OCI-M2 (cell line): ENCODE data around the gene PARP3.
"Not testable (repeated sequence)": the region's sequence is repeated elsewhere in the genome, so short reads cannot be mapped to it uniquely, and the experiment has no call there.

Experiments used
- DNase-seq: peaks from one replicate; lab custom pipeline; 2025; ENCODE audit not compliant: unreplicated experiment; lab: John Stamatoyannopoulos, UW

The PARP3 gene

DNA sequence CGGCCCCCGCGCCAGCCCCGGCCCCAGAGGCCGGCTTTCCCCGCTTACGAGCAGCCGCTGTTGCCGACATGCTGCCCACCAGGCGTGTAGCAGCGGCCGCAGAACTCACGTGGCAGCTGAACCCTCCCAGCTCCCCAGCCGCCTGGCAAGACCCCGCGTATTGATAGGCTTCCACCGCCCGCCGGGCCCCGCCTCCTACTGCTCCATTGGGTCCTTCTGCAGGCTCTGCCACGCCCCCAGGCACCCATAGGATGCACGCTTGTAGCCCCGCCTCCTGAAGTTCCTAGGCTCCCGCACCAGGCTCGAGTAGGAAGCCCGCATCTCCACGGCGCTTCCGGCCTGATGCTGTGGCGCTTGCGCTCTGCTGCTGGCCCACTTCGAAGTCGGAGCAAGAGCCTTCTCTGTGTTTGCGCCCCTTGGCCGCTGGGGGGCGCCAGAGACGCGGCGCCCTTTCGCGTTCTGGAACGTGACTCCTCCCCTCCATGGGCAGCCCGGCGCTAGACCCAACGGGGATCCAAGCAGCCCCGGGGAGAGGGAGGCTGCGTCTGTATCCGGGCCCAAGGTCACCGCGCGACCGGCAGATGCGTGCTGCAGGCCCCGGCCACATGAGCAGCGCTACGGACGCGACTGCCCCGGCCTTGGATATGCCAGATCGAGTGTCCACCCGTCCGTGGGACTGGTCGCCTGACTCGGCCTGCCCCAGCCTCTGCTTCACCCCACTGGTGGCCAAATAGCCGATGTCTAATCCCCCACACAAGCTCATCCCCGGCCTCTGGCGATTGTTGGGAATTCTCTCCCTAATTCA is at the start of gene PARP3, which contains the start of gene RRP9:
TSS of gene PARP3 (plus strand) at position 566 of the 805 bp plus-strand sequence. CDS start 993 bp downstream, outside the sequence.
TSS of gene RRP9 (minus strand) at position 107 of the 805 bp plus-strand sequence. CDS start at position 70, 37 bp downstream.
- DNase-seq = peak; percentile 94

DNA sequence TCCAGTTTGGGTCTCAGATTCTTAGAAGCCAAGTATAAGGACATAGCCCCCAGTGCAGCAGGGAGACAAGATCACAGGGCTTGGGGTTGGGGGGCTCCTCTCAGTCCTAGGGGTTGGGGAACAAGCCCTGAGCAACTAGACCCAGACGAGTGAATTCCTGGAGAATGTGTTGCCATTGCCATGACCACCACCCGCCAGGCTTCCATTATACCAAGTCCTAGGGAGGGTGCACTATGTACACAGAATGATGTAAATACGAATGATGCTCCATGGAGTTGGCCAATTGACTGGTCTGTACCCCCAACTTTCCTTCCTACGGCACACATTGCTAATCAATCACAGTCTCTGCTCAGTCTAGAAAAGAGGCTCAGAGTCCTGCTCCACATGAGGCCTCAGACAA is 47.8 kb upstream of the PARP3 start:
- DNase-seq = no peak

DNA sequence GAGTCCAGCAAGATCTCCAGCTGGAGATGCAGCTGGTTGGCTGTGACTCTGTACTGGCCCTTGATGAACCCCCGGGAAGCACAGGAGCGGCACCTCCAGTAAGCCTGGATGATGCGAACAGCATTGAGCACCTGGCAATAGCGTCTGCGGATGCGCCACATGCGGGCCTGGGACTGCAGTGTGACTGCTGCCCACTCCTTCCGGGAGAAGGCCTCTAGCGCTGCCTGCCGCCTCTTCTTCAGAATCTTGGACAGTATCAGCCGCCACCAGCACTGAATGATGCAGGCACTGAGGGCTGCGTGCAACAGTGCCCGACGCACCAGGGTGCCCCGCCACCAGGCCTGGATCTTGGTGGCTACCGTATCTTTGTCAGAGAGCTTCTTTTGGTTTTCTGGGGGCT is 47.2 kb upstream of the PARP3 start:
- DNase-seq = no peak

DNA sequence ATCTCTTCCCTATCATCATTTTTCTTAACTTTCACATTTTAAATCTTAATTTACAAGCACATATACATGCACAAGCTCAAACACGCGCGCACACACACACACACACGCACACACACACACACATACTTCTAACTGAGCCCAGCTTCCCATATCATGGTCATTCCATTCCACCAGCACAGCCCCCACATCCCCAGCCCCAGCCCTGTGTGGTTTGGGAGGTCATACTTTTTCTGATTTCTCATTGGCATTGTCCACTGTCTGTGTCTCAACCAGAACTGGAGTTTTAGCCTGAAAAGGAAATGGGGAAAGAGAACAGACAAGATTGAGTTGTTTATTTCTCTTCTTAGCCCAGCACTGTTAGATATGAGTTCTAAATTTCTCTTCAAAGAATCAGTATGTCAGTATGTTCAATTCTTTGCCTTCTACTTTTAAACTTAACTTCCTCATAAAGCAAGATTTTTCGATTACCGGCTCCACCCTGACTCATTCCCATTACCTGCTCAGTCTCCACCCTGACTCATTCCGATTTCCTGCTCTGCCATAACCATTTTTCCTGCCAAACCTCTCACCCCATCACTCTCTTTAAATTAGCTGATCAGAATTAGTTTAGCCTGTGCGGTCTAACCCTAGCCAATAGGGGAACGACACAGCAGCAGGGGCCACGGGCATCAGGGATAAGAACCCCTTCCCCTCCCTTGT is 45.4 kb upstream of the PARP3 start:
- DNase-seq = no peak

DNA sequence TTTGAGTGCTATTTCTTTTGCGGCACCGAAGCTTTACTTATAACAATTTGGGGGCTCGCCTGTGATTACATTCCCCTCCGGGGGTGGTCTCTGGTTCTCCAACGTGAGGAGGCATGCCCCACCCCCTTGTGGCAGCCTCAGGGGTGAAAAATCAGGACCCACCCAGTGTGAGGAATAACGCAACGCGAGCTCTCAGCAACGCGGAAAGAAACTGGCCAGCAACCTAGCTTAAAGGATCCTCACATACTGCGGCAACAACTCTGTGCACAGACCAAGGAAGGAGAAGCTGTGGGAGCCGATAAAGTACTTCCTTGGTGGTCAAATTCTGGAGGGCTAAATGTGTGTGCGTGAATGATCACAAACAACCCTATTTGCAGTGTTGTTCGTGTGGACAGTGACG is 44.8 kb upstream of the PARP3 start:
- no peak for DNase-seq

DNA sequence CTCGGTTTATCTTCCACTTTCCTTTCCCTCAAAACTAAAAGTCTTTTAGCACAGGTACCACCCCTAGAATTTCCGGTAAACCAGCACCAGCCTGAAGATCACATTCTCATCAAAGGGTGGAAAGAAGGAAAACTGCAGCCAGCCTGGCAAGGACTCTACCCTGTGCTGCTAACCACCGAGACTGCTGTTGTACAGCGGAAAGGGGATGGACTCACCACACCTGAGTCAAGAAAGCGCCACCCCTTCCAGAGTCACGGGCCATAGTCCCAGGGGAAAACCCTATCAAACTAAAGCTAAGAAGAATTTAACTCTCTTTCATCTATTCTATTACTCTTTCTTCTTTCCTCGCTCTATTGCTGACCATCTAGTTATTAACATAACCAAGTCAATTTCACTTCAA is 42.1 kb upstream of the PARP3 start:
- not testable (repeated sequence) for DNase-seq

DNA sequence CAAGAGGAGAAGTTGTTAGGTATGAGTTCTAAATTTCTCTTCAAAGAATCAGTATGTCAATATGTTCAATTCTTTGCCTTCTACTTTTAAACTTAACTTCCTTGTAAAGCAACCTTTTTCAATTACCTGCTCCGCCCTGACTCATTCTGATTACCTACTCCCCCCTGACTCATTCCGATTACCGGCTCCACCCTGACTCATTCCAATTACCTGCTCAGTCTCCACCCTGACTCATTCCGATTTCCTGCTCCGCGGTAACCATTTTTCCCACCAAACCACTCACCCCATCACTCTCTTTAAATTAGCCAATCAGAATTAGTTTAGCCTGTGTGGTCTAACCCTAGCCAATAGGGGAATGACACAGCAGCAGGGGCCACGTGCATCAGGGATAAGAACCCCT is 39.8 kb upstream of the PARP3 start:
- DNase-seq = not testable (repeated sequence)

DNA sequence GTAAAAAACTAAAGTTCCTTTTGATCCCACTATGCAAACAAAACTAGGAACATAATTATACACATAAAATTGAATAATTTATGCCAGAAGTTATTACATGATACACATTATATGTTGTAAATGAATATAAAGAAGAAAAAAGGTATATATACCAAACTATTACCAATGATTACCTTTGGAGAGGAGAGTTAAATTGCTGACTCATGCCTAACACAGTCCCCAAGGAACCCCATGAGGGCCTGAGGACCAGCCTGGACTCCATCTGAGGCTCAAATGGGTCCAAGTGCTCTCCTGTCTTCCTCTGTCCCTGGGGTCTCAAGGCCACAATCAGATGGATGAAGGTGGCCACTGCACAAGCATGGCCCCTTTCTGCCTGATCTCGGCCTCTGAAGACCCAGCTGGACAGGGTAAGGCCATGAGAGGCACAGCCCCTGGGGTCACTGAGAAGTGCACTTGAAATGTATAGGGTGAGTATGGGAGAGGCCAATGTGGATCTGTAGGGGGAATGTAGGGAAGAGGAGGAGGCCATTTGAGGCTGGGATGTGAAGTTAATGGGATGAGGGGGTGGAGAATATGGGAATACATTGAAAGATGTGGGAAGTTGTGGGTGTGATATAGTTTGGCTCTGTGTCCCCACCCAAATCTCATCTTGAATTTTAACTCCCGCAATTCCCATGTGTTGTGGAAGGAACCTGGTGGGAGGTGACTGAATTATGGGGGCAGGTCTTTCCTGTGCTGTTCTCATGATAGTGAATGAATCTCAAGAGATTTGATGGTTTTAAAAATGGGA is 37.9 kb upstream of the PARP3 start:
- DNase-seq = no peak

DNA sequence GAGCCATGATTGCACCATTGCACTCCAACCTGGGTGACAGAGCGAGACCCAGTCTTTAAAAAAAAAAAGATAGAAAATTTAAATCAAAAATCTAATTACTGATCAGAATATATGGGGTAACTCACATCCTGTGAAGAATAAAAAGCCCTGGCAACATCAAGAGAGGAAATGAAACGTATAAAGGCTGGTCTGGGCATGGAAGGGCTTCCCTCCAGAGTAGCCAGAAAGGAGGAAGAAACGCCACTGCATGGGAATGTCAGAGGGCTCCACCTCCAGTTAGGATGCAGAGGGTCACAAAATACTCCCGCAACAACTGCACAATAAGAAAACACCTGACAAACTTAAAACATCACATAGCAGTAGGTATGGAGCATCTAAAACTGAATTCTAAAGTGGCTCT is 34.1 kb upstream of the PARP3 start:
- no peak for DNase-seq

DNA sequence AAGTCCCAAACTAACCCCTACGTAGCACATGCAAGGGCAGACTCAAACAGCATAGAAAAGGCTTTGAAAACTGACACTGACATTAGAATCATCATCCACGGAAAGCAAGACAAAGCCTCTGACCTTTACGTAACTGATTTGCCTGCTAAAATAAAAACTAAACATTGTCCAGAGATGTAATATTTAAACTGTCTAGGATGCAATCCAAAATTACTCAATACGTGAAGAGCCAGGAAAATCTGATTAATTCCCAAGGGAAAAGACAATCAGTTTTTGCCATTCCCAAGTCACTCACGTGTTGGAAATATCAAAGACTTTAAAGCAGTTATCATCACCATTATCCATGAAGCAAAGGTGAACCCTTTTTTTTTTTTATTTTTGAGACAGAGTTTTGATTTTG is 25.7 kb upstream of the PARP3 start:
- DNase-seq = no peak

DNA sequence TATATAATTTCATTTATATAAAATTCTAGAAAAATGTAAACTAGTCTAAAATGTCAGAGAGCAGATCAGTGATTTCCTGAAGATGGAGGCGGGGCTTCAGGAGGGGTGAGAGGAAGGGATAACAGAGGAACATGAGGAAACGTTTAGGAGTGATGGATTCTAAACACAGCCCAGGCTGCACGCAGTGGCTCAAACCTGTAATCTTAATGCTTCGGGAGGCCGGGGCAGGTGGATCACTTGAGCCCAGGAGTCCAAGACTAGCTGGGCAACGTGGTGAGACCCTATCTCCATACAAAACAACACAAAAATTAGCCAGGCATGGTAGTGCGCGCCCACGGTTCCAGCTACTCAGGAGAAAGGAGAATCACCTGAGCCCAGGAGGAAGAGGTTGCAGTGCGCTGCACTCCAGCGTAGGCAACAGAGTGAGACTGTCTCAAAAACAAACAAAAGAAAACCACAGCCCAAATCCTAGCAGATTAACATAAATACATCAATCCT is 21.0 kb upstream of the PARP3 start:
- DNase-seq = no peak

DNA sequence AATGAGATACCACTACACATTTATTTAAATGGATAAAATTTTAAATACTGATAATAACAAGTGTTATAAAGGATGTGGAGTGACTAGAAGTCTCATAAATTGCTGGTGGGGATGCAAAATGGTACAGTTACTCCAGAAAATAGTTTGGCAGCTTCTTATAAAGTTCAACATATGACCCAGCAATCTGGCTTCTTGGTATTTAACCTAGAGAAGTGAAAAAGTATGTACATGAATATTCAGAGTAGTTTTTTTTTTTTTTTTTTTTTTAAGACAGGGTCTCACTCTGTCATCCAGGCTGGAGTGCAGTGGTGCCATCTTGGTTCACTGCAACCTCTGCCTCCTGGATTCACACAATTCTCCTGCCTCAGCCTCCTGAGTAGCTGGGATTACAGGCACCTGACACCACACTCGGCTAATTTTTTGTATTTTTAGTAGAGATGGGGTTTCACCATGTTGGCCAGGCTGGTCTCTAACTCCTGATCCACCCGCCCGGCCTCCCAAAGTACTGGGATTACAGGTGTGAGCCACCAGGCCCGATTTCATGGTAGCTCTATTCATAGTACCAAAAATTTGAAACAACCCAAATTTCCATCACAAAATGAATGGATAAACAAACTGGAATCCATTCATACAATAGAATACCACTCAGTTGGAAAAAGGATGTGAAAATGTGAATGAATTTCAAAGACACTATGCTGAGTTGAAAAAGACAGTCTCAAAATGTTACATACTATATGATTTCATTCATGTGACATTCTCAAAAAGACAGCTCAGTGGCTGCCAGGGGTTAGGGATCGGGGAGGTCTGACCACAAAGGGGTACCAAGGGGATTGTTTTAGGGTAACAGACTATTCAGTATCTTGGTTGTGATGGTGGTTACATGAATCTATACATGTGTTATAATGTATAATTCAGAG is 14.8 kb upstream of the PARP3 start:
- DNase-seq = no peak

DNA sequence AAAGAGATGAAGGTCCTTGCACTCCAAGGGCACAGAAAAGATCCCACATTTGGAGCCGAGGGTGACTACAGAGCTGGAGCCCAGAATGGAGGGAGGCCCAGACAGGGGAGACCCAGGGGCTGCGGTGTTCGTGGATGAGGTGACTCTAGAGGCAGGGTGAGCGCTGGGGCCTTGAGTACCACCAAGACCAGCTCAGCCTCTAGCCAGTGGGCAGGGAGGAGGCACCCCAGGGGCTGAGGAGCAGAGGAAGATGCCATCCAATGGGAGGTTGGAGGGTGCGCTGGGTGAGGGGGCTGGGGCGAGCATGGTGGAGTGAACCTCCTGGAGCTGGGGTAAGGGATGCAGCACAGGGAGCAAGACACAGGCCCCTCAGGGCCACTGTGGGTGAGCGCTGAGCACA is 13.7 kb upstream of the PARP3 start:
- DNase-seq = no peak

DNA sequence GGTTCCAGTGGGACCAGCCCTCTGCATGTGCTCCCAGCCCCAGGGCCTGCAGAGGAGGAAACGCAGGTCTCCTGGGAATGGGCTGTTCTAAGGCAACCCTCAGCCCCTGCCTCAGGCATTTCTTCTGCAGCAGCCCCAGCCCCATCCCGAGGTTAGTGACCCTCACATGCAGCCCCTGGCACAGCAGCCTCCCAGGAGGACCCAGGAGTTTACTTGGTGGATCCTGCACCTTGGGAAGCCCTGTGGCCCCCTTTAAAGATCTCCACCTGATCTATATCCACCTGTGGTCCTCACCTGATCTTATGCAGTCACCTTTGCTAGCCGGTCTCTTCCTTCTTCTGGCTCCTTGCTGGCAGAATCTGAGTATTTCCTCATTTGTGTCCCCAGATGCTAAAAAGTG is 13.2 kb upstream of the PARP3 start:
- not testable (repeated sequence) for DNase-seq

DNA sequence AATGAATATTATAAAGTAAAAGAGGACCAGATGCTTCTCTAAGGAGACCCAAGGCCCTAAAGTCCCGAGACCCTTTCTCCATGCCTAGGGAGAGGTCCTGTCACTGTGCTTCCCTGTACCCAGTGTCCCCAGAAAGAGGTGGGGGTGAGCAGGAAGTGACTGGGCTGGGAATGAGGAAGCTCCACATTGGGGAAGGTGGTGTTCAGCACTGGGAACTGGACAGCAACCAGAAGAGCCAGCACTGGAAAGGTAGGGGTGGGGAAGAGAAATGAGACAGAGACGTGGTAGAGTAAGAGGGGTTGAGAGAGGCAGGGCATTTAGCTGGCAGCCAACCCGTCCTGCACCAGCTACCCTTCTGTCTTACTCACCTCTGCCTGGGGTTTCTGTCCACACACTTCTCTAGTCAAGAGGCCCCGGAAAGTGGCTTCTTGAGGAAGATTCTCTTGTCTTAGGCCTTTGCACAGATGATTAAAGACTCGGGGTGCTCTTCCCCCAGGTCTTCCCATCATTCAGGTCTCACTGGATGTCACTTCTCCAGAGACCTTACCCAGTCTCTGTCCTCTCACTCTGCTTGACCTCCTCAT is 12.7 kb upstream of the PARP3 start:
- DNase-seq = no peak

DNA sequence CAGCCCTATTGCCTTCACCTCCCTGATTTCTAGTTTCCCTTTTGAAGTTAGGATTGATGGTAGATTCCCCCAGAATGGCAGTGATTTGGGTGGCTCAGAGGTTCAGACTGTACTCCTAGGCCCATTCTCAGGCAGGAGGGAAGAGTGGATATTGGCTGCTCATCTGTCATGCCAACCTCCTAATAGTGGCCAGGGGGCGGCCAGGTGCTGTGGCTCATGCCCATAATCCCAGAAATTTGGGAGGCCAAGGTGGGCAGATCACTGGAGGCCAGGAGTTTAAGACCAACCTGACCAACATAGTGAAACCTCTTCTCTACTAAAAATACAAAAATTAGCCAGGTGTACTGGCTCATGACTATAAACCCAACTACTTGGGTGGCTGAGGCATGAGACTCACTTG is 11.7 kb upstream of the PARP3 start:
- DNase-seq = no peak

DNA sequence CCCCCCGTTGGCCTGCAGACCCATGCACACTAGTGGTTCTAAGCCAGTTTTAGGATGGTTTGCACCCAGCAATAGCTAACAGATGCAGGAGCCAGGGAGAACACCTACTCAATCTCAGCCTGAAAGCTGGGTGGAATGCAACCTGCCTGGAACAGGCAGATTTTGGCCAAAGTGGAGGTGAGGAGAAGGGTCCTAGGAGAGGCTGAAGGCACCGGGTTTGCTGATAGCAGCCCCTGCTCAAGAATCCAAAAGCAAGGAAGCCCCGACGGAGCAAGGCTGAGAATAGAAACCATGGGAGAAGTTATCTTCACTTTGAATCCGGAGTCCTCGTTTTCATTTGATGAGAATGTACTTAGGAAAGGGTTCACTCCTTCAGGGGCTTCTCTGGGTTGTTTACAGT is 10.4 kb upstream of the PARP3 start:
- DNase-seq = no peak

DNA sequence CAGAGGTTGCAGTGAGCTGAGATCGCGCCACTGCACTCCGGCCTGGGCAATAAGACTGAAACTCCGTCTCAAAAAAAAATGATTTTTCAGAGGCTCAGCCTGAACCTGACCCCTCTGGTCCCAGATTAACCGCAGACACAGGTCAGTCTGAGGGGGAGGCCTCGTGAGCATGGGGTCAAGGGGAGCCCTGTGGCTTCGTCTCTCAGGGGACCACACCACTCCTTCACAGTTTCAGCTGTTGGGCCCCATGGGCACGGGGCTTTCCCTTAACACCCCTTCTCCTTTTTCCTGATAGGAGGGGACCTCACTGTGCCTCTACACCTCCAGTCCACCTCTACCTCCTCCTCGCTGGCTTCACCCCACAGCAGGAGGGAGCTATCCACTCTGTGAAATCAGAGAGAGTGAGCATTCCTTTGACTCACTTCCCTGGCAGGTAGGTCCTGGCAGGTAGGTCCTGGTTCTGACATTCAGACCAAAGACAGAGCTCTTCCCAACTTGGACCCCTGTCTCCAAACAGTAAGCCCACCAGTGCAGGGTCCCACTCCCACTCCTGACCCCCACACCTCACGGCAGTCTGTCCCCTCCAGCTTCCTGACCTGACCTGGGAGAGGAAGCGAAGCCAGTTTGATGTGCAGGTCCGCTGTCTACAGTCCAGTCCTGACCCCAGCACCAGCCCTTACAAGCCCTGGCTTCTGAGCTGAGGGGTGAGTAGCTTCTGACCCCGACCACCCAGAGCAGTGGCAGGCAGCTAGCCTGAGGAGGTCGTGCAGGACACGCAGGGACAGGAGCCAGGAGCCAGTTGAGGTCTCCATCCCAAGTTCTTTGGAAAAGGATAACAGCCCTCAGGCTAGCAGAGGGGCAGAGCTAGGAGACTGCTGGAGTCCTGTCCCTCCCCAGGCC is 9.4 kb upstream of the PARP3 start:
- DNase-seq = no peak
